Skin of body (tissue), 2 donors: ENCODE results near the gene APBA2. TPM values are rescaled to one million over a fixed set of nuclear protein-coding genes. Genes with fewer than 3 reads are reported as not detected.

Experiments used
- DNase-seq: peaks from one replicate; lab custom pipeline; 2025; lab: John Stamatoyannopoulos, UW
- total RNA-seq: library from RNA; depleted of rRNA; stranded (reverse); fragments of >200 nt; gene quantifications from one replicate; pipeline ENCODE4 v1.2.3, GENCODE V29; 2014

The APBA2 gene
- total RNA-seq, 1 donor from 2014 or later = 7.1 TPM

DNA sequence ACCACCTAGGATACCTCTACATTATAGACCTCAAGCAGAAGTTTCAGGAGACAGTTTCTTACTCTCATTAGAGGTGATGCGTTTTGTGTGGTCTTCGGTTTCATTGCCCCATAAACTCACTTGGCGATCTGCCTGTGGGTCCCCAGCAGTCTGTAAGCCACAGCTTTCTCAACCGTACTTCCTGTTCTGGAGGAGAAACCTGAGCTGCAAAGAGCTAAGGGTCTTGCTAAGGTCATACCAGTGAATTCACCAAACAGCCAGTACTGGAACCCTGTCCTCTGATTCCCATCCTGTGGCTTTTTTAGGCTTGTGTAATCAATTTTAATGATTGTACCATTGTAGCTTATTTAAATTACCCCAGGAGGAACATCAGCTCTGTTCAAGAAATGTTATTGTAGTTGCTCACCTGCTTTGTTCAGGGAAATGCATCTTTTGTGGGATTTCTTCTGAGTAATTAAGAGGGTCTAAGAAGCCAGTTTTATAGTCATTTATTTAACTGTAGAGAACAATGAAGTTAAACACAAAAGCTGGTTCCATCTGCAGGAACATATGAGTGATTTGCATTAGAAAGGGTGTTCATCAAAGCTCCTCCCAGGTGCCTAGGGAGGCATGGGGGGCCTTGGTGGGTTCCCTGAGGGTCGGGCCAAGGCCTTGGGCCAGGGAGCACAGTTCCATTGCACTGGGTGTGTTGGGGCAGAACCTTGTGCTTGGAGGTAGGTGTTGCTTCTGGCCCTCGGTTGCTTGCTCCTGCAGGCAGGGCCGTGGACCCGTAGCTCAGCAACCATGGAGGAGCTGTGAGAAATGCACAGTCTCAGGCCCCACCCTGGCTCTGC, 69.6 kb downstream of the APBA2 start:
- DNase-seq = no peak

DNA sequence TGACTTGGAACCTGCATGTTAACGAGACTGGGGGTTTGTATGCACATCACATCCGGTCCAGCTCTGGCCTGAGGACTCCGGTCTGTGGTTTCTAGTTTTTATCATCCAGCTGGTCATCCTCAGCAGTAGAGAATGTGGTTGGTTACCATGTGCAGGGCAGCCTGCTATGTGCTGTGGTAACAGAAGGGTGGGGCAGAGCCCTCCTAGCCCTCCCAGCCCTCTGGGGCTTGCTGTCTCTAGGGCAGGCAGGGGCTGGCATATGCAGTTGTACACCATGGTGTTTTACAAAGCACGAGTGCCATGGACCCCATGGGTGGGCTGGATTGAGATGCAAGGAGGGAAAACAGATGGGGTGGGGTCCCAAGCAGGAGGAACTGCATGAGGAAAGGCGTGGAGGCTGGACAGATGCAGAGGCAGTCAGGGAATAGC, 70.2 kb downstream of the APBA2 start:
- no peak for DNase-seq

DNA sequence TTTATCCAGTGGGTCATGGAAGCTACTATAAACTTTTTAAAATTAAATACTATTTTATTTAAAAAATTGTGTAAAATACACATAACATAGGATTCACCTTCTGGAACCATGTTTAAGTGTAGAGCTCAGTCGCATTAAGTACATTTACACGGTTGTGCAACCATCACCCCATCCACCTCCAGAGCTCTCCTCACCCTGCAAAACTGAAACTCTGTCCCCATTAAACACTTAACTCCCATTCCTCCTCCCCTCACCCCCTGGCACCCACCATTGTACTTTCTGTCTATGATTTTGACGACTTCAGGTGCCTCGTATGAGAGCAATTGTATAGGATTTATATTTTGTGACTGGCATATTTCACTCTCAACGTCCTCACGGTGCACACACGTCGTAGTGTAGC, 70.7 kb downstream of the APBA2 start:
- DNase-seq = no peak

DNA sequence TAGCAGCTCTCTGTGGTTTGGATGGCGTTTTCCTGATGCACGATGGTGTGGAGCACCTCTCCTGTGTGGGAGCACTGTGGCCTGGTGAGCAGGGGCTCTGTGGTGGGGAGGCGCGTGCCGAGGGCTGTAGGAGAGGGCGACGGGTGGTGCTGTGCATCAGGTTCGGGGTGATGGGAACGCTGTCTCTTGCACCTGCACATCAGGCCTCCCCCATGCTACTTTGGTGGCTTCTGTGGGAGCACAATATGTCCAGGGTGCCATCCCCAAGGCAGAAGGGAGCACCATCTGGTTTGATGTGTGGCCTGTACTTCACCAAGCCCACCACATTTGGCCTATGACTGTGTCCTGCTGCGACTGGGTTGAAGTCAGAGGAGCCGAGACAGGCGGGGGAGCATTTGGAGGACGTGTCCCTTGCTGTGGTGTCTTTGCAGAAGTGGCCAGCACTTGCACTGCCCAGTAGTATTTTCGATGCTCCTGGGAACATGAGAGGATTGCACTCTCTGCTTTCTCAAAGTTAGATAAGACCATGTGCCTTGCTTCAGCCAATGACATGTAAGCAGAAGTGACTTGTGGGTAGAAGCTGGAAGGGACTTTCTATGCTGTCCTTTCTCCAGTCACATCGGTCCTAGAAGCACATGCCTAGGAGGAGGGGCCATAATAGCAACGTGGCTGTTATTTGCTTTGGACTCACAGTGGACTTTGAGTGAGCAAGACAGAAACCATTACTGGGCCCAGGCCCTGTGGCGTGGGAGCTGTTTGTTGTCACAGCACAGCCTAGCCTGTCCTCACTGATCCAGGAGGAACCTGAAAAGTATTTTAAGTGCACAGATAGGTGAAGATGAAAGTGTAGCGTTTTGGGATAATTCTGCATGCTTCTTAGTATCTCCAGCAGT, 72.1 kb downstream of the APBA2 start:
- no peak for DNase-seq

DNA sequence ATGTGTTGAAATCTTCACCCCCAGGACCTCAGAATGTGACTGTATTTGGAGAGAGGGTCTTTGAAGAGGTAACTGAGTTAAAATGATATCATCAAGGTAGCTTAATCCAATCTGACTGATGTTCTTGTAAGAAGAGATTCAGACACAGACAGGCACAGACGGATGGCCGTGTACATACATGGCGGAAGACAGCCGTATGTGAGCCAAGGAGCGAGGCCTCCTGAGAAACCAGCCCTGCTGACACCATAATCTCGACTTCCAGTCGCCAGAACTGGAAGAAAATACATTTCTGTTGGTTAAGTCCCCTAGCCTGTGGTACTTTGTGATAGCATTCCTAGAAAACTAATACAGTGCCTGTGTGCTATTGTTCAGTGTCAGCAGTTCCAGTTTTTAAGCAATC, 73.6 kb downstream of the APBA2 start:
- DNase-seq = no peak

DNA sequence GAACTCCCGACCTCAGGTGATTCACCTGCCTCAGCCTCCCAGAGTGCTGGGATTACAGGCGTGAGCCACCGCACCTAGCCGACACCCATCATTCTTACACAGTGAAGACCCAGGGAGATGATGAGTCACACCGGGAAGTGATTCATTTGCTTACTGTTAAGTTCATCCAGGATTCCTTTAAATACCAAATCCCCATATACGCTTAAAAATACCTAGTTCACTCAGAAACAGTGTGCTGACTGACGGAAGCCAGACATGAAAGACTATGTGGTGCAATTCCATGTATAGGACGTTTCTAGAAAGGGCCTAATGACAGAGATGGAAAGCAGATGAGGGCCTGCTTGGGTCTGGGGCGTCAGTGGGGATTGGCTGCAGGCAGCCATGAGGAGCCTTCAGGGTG, 75.2 kb downstream of the APBA2 start:
- no peak for DNase-seq

DNA sequence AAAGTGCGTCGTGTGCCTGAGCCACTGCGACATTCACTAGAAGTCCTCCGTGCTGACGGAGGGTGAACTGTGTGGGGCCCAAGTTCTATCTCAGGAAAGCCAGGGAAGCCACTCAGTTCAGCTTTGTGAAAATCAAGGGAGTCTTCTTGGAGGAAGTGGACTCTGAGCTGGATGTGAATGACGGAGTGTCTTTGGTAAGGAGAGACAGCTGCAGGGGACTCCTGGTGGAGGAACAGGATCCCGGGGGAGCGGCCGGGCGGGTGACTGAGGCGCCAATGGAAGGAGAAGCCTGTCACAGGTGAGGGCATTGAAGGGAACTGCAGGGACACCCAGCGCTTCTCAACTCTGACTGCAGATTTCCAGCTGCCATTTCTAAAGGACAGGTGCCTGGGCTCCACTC, 75.6 kb downstream of the APBA2 start:
- DNase-seq = no peak

DNA sequence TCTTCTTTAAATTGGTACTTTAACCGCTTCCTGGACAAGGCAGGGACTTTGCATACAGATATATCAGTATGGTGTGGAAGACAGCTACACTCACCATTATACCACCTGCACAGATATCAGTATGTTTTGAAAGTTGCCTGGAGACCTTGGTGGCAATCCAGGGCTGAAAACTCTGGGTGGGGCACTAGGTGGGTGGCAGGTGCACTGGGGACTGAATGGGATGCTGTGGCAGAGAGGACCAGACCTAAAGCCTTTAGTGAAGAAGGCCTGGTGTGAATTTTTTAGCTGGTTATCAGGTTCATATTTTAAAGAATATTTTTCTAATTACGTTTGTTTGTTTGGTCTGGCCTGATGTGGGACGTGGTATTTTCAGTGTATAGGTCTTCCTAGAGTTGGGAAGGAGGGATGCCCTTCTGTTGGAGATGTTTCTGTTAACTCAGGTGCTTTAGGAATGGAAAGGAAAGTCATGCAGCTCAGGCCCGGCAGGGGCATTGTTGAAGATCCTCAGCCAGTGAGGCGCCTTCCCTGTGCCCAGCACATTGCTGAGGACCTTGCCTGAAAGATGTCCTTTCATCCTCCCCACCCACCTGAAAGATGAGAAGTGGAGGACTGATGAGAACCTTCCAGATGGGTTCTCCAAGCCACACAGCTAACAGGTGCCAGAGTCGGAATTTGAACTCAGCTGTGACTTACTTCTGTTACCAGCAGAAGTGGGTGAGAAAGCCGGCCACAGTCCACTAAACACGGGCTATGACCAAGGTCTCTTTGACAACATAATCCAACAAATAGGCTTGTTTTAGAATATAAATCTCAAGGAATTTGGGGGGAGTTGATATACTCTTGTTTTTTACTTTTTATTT, 77.3 kb downstream of the APBA2 start:
- no peak for DNase-seq

DNA sequence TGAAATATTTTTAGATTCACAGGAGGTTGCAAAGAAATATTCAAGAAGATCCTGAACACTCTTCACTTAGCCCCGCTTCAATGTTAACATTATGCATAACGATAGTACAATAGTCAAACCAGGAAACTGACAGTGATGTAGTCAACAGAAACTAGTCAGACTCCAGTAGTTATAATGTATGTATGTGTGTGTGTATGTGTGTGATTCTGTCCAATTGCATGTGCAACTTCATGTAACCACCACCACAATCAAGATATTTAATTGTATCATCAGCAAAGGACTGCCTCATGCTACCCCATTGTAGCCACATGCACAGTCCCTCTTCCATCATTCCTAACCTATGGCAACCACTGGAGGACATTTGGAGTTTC, 77.9 kb downstream of the APBA2 start:
- no peak for DNase-seq

DNA sequence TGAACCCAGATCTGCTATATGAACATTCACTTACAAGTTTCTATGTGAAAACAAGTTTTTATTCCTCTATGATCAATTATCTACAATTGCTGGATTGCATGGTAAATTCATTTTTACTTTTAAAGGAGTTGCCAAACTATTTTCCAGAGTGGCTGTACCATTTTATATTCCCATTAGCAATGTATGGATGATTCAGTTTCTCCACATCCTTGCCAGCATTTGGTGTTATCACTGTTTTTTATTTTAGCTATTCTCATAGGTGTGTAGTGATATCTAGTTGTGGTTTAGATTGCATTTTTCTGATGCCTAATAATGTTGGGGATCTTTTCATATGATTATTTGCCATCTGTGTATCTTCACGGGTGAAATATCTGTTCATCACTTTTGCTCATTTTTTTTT, 78.3 kb downstream of the APBA2 start:
- no peak for DNase-seq

DNA sequence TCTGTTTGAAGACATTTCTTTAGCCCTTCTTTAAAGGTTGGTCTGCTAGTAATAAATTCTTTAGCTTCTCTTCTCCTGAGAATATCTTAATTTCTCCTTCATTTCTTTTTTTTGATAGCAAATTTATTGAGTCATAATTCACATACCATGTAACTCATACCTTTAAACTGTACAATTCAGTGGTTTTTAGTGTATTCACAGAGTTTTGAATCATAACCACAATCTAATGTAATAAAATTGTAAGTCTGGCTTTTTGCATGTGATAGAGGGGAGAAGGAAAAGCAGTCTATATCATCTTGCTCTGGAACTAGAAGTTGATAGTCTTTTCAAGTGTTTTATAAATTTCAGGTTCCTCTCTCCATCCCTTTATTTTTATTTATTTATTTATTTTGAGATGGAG, 81.3 kb downstream of the APBA2 start:
- no peak for DNase-seq

DNA sequence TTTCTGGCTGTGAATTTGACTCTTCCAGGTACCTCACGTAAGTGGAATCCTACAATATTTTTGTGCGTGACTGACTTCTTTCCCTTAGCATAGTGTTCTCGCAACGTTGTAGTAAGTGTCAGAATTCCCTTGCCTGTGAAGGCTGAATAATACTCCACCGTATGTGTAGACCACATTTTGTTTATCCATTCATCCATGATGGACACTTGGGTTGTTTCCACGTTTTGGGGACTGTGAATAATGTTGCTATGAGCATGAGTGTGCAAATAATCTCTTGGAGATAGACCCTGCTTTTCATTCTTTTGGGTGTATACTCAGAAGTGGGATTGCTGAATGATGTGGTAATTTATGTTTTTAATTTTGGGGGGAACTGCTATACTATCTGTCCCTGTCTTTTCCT, 82.2 kb downstream of the APBA2 start:
- DNase-seq = no peak

DNA sequence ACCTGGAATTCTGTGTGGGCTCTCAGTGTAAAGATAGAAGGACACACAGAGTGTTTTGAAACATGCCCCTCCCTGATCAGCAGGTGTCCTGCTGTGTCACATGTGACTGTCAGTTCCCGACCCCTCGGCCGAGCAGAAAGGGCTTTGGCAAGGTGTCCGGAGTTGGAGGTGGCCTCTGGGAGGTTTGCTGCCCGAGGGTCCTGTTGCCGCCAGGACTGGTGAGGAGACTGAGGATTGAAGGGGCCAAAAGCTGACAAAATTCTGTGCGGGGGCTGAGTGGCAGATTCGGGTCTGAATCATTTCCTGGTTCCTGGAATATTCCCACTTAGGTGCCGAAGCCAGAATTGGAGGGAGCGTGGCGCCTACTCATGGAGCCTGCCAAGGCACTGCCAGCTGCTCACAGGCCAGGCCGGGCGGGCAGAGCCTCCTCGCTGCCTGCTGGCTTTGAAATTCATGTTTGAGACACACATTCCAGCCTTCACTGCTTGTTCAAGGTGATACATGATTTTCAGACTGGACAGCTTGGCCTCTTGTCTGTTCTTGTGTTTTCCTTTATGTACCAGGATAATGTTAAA, 83.8 kb downstream of the APBA2 start:
- no peak for DNase-seq

DNA sequence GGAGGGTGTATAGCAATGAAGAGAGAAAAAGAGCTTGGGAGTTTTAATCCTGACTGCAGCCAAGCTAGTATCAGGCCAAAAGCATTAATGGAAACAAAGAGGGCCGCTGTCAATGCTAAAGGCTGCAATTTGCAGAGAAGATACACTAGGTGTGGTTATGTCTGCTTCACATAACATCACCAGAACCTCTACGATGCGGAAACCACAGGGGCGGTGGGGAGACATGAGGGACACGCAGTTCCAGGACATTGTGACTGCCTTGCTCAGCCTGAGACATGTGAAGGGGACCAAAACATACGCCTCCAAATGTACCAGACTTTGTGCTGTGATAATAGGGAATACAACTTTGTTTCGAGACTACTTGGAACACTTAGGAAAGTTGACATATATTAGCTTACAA, 88.4 kb downstream of the APBA2 start:
- DNase-seq = no peak

DNA sequence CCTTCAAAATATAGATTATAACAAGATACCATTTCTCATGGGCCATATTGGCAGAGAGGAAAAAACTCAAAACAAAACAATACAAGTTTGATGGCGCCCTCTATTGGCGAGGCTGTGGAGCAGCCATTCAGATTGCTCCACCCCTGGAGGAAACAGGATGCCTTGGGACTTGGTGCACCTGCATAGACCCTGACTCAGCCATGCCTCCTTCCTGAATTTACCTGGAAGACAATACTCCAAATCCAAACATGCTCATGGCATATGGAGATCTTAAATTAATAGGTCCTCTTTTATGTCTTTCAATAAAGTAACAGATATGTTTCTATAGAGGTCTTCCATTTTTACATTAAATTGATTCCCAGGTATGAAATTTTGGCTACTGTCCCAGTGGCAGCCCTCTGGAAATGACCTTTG, 90.0 kb downstream of the APBA2 start:
- no peak for DNase-seq

DNA sequence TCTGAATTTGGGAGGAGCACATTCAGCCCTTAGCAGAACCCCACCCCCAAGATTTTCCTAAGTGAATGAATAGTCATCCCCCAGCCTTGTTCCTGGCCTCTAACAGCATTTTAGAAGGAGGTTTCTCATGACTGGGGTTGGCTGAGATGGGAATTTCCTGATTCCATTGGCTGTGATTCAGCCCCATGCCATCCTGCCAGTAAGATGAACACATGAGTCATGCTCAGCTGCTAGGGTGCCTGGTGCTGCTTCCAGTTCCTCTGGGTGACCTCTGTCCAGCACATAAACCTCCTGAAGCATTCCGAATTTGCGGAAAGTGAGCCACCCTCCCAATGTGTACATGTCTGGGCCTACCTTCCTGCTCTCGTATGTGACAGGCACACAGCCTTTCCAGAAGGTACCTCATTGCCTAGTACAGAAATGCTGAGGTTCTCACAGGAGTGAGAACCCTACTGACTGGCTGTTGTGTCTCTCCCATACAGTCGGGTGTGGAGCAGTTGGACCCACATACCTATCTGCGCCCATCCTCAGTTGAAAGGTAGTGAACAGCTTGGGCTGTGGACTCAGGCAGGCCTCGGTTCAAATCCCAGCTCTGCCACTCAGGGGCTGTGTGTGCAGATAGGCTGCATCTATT, 91.7 kb downstream of the APBA2 start:
- peak; percentile 27 for DNase-seq

DNA sequence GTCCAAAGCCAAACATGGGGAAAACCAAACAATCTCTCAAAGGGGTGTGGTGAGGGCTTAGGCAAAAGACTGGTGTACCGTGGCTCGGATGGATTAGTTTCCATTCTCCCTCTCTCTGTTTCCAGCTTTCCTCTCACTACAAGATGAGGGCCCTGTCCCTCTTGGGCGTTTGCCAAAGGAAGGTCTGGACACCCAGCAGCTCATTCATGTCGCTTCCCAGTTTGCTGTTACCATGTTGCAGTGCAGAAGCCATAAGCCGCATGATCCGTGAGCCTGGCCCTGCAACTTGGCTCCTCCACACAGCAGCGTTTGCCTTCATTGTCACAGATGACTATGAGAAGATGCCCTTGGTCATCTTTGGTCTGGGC, 92.2 kb downstream of the APBA2 start:
- DNase-seq = no peak

DNA sequence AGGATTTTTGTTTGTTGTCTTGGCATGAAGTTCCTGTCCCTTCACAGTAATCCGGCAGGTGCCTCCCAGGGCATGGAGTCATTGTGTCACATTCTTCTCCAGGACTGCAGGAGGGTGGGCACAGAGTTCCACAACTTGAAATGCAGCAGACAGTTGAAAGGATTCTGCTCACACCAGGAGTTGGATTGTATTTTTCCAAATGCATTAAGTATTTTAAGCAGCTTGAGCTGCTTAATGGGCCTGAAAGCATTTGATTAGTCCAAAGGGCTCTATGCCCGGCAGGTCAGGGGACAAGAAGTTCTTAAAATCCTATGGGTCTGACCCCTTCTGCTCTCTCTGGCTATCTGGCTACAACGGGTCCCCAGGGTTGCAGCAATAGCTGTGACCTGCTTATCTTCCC, 92.9 kb downstream of the APBA2 start:
- no peak for DNase-seq

DNA sequence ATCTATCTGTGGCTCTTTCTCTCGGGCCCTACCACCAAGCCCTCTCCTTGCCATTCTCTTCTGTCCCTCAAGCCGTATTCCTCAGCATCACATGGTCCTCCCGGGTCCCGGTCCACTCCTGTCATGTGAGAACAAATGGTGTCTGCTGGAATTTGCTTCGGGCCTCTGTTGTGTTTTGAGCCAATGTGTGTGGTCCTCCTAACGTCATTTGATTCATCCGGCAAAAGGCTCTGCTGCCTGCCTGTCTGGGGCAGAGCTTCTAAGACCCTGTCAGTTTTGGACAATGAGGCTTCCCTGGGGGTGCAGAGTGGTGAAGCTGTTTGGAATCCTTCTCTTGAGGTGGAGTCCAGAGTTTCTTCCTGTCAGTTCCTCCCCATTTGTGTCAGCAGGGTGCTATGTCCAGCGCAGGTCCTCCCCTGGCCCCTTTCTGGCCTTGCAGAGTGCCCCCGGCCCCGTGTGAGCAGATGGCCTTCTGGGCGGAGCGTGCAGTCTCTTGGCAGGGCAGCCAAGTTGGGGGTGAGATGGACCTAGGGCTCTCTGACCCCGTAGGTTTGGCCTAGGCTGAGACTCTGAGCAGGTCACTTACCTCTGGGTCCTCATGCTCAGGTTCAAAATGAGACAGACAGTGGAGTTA, 93.6 kb downstream of the APBA2 start:
- DNase-seq = no peak

DNA sequence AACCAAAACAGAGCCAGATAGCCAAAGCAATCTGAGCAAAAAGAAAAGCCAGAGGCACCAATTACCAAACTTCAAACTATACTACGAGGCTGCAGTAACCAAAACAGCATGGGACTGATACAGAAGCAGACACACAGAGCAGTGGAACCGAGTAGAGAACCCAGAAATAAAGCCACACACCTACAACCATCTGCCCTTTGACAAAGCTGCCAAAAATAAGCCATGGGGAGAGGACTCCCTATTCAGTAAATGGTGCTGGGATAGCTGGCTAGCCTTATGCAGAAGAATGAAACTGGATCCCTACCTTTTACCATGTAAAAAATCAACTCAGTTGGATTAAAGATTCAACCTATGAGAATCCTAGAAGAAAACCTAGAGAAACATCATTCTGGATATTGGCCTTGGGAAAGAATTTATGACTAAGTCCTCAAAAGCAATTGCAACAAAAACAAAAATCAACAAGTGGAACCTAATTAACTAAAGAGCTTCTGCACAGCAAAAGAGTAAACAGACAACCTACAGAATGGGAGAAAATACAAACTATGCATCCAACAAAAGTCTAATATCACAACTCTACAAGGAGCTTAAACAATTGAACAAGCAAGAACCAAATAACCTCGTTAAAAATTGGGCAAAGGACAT, 95.1 kb downstream of the APBA2 start:
- no peak for DNase-seq
